GM19395 (cell line): Measurements from ENCODE around the gene ERBB4.

Experiments
- ATAC-seq: cut with Tn5 transposase; IDR thresholded peaks from one replicate; pipeline ENCODE4 v1.9.1; 2021; ENCODE audit warnings: mild to moderate bottlenecking, moderate library complexity; ENCODE audit not compliant: unreplicated experiment

The ERBB4 gene

DNA sequence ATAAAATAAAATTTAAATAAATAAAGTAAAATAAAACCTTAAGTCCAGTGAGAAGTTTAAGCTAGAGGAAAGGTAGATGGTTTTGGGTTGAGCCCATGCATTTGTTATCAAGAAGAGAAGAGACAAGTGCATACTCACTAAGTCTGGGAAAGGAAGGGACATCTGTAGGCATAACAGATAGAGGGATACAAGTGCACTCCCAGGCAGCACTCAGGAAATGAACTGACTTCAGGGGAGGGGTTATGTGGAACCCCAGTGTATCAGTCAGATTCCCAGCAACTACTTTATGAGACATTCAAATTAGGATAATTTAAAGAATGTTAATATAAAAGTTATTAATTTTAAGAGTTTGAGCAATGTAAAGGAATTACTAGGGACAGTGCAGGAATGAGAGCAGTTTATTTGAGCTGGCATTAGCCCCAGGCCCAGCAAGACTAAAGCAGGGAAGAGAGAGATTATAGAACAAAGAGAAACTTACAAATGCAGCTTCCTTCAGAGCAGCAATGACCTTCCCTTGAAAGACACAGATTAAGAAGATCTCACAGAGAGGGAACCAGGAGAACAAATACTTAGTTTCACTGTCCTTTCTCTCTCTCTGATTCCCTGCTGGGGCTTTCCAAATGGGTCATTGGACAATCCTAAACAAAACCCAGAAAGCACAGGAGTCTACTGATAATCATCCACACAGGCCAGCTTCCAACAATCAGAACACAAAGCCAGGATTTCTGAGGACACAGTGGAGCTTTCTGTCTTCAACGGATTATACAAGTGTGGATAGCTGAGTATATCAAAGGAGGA lies 109.7 kb downstream of the ERBB4 start:
- ATAC-seq, result no peak

DNA sequence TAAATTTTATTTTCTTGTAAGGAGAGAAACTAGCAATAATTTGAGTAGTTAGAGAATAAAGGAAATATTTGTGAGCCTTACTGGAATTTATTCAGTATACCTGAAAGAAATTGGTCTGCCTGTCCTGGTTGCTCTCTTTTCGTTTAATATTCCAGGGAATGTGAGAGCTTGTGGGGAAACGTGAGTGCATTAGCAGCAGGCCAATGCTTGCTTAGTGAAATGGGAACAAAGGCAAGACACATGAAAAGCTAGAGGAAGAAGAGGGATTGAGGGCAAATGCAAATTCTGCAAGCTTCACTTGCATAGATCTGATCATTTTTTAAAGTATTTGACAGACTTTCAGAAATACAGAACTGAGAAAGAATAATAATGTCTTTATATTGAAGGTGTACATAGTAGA lies 111.0 kb downstream of the ERBB4 start:
- no peak for ATAC-seq

DNA sequence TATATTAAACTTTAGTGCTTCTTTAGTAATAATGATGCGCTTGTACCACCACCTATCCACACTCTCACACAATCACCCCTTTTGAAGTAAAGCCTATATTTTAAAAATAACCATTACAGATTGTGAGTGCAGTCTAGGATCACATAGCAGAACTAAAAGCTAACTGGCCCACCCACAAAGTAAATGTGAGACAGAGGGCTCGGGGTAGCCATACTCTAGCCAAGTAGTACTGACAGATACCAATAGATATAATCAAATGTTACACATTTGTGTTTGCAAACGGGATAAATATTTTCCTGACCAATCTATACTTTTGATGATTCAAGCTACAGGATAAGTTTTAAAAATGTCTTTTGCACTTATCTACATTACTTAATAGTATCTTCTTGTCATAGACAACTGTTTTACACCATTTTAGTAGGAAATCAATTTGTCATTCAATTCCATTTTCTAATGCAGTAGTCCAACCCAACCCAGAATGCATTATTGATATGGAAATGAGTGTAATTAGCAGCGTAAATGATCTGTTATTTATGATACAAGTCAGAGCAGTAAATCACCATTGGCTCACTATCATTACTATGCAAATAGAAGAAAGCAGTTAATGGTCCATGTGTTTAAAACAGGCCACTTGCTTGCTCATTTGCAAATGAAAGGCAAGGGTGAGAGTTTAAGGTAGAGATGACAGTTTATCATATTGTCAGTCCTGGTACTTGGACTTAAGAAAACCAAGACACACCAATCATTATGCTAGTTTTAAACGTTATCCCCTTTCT lies 111.8 kb downstream of the ERBB4 start:
- ATAC-seq, result no peak

DNA sequence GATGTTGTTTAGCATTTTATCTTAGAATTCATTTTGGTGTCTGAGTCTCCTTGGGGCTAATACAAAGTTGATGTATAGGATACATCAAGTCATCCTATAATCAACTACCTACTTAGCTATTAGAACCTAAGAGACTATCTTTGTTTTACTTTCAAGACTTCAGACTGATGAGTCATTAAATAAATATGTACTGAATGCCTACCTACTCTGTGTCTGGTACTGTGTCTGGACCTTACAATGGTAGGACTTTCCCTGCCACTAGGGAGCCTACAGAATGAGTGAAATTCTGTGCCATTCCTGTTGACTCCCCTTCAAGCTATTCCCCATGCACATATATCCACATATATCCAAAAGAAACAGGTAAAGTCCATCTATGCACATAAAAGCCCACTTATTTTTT lies 114.5 kb downstream of the ERBB4 start:
- ATAC-seq, result no peak

DNA sequence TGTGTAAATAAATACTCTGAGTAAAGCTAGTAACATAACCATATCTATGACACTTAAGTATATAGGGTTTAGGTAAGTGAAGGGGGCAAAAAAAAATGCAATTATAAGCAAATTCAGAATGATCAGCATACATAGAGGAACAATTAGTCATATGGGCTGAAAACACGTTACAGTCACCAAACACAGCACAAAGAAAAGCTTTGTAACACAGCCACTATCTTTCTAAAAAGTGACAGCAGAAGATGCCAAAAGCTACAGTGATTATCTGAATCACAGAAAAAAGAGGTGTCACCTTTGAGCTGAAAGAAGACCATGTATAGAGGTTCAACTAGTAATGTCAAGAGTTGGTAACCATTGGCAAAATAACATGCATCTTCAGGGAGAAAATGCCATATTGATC lies 115.5 kb downstream of the ERBB4 start:
- ATAC-seq, result no peak

DNA sequence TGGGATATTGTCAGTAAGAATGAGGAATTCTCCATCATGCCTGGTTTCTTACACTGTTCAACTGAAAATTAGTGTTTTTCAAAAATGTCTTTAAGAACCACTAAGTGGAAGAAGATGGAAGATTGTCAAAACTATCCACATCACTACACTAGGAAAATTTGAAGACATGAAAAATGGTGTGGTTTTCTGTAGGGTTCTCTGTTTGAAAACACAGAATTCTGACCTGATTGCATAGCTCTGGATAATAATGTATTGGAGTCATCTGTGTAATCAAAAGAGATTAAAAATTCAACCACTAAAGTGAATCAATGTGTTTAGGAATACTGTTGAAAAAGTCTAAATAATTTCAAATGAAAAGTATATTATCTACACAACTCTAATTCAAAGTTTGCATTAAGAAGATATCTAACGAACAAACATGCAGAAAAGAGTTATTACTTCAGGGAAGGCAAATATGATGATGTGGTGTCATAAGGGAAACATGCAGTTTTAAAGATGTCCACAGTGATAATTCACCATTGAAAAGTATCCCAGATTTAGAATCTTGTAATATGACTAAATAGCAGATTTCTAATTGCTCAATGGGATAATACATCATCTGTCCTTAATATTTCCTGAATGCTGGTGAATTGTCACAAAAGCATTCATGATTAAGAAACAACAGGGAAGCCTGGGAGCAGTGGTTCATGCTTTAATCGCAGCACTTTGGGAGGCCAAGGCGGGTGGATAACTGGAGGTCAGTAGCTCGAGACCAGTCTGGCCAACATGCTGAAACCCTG lies 116.9 kb downstream of the ERBB4 start:
- no peak for ATAC-seq

DNA sequence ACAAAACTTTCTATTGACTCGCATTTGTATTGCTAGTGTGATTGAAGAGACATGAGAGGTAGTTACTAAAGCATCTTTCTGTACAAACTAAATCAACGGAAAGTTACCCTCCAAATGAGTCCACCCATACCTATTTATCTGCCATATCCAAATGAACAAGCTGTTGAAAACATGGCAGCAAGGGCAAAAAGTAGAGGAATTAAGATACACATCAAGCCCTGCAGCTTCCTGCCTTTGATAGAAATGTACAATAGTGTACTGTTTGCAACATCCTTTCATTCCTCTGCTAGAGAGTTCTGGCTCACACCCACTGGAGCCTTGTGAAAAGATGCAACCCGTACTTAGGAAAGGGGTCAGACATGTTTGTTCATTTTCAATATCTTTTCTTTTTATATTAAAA lies 122.5 kb downstream of the ERBB4 start:
- no peak for ATAC-seq

DNA sequence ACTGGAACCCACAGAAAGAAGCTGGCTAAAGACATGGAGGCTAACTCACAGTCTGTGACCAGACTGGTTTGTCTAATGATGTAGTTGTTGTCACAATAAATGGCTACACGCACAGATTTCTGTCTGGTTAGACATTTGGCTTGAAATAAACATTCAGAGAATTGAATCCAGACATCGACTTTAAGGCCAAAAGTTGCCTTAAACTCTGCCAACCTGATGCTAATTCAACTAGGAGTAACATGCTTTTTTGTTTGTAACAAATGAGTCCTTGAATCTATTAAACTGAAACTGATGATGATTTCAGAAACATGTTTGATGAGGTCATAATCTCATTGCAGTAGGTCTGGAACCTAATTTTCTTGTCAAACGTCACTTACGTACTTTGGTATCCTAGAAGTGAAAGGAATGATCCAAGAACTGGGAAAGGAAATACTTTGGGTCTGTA lies 123.8 kb downstream of the ERBB4 start:
- no peak for ATAC-seq

DNA sequence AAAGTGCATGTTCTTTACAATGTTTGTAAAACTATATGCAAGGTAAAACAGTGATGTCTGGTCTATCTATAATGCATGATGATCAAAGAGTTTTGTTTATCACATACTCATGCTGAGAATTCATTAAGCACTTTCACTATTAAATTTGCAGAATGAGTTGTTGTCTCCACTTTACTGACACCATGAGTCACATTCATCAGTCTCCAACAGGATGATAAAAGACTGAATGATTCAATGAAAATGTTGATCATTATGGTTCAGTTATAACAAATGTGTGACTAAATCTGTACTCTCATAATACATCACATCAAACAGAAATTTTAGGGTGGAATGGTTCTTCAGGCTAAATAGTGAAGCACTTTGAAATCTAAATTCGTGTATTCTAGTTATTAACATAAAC lies 129.0 kb downstream of the ERBB4 start:
- no peak for ATAC-seq

DNA sequence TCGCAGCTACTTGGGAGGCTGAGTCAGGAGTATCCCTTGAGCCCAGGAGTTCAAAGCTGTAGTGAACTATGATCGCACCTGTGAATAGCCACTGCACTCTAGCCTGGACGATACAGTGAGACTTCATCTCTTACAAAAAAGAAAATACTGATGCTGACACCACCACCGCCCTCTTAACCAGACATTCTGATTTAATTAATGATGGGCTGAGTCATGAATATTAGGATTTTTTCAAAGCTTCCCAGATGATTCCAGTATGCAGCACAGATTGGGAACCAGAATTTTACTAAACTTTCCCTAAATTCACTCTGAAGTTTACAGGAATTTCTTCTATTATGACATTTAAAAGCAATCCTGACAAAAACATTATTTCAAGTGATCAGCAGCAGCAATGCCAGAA lies 130.1 kb downstream of the ERBB4 start:
- ATAC-seq, result no peak

DNA sequence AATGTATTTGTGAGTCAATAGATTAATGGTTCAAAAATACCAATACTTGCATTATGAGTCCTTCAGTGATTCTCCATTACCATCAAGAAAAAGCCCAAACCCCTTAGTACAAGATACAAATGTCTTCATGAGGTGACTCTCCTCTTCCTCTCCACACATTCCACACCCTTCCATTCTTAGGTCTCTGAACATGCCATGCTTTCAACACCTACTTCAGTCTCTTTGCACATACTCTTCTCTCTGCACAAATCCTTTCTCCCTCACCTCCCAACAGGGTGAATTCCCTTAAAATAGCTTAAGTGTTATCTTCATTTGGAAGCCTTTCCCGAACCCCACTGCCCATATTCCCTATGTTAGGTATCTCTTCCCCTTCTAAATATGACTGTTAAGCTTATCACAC lies 131.9 kb downstream of the ERBB4 start:
- ATAC-seq, result no peak

DNA sequence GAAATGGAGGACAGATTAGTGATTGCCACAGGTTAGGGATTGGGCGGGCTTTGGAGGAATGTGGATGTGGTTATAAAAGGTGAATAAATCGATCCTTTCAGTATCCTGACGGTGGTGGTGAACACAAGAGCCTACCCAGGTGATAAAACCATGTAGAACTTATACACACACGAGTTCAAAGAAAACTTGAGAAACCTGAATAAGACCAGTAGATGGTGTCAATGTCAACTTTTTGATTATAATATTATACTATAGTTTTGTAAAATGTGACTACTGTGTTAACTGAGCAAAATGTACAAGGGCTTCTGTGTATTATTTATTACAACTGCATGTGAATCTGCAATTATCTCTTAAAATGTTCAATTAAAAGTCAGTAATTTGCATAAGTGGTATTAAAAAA lies 136.3 kb downstream of the ERBB4 start:
- ATAC-seq, result no peak

DNA sequence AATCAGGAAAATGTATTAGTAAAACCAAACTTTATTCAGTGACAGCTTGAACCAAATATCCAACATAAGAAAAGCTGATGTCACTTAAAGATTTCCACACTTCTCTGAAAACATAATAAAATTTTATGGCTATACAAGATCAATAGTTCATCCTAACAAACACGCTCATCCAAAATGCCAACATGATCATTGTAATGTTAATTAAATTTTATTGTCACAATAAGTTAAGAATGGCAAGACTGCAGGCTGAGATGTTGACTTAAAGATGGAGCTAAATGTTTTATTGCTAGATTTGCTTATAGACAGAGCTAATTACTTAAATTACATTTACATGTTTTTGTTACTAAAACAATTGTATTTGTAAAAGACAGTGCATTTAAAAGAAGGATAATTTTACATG lies 140.3 kb downstream of the ERBB4 start:
- no peak for ATAC-seq

DNA sequence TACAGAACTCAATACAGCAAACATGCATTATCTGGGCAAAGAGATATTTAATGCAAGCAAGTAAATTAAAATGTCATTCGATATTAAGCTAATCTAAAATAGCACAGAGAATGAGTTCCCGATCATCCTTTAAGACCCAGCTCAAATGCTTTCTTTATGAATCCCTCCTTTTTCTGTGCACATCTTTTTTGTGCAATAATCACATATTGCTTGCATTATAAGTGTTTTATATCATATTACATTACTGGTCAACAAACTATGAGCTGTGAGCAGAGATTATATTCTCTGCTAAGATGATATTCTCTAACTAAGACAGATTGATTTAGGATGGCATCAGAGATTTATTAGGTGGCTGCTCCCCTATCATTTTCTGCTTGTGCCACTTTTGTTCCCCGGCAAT lies 146.1 kb downstream of the ERBB4 start:
- ATAC-seq, result no peak

DNA sequence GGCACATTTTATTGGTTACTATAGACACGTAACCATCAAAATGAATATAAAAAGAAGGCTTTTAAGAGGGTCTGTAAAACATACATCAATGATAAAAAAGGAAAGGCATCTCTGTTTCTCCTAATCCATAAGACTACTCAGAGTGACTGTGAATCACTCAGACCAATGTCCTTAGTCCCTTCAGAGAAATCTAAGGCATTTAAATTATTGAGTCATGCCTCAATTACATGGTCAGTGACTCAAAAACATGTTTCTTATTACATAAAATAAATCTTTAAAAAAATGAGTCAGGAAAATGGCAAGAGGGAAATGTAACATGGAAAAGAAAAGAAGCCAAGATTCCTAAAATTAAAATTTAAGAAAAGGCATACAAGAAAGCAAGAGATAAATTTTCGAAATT lies 146.6 kb downstream of the ERBB4 start:
- ATAC-seq, result no peak

DNA sequence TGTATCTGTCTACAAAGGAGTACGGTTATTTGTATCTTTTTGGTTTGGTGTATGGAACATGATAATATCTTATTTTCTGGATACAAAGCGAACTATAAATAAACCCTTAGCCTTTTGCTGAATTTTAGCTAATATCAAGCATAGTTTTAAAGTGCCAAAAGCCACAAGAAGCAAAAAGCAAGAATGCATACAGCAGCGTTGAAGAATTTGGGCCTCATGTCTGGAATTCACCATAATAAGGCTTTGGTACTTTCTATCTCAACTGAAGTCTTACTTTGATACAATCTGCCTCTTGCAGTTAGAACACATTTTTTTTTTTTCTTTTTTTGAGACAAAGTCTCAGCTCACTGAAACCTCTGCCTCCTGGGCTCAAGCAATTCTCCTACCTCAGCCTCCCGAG lies 151.5 kb downstream of the ERBB4 start:
- no peak for ATAC-seq

DNA sequence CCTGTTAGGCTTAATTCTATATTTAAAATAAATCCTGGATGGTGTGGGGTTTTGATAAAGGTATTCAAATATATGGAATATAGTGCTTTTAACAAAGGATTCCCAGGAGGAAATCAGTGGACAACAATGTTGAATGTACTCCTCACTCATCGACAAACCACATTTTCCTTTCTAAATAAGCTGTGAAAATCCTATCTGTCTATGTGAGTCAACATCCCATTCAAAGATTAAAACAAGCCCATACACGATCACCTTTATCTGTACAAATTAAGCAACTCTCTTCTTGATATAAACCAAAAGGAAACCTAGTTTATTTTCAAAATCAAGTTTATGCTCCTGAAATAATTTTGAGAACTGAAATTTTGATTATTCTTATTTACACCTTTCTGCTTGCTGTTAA lies 153.4 kb downstream of the ERBB4 start:
- ATAC-seq, result no peak

DNA sequence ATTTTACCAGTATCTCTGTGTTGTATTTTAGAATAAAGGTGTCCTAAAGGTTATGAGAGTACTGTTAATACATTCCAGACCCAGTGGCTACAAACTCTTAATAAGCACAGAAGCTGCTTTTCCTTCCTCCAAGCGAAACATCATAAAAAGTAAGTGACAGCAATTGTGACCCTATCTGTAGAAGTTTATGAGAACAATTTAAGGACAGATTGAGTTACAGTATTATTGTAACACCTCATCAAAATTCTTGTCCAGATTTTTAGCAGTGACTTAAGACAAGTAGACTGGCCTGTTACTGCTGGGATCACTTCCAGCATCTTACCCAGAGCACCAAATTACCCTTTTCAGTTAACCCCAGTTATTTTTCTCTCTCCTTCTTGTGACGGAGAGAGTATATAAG lies 154.6 kb downstream of the ERBB4 start:
- no peak for ATAC-seq

DNA sequence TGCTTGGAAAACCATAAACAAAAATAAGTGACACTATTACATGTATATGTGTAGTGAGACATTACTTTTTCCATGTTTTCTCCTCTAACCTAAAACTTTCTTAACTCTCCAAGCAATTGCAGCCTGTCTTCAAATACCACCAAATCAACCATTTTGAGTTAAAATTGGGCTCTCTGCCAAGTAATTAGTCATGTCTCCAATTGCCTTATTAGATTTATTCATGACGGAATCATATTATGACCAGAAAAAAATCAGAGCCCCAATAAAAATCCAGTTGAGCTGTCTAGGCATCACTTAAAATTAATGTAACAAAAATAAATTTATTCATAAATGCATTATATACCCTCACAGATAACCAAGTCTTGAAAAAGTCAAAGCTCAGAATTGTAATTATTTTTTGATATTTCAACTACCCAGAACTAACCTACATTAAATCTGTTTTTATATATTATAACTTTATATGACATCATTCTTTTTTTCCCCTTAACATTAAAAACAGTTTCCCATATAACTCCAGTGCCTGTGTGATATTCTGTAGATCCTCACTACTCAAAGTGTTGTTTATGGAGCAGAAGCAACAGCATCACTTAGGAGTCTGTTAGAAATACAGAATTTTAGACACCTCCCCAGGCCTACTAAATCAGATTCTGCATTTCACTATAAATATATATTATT lies 157.0 kb downstream of the ERBB4 start:
- ATAC-seq, result no peak

DNA sequence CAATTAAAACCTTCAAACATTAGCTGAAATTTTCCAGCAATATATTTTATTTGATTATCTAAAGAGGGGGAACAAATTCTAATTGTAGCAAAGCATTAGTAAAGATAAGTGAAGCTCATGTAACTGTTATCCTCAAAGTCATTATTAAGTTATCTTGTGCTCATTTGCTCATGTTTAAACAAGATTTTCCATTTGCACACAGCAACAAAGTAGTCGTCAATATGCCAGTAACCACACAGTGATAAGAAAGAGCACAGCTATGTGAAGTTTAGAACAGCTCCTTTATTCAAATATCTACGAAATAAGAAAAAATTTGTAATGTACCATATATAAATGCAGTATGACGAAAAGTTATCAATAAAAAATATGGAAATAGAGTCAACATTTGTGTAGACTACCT lies 159.5 kb downstream of the ERBB4 start:
- ATAC-seq, result no peak

DNA sequence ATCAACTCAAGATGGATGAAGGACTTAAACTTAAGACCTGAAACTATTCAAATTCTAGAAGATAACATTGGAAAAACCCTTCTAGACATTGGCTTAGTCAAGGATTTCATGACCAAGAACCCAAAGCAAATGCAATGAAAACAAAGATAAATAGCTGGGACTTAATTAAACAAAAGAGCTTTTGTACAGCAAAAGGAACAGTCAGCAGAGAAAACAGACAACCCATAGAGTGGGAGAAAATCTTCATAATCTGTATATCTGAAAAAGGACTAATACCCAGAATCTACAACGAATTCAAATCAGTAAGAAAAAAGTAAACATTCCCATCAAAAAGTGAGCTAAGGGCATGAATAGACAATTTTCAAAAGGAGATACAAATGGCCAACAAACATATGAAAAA lies 171.2 kb downstream of the ERBB4 start:
- ATAC-seq, result no peak
